Gastrocnemius medialis (tissue), 4 donors: ENCODE data around the gene TMEM178A. TPM values are rescaled to one million over a fixed set of nuclear protein-coding genes. Genes with fewer than 3 reads are reported as not detected.

Experiments used
- ATAC-seq, 2 donors: fragments of 150-250 bp; one replicate each; pipeline ENCODE4 v1.9.1; 2016
- DNase-seq, 2 donors: peaks; one replicate each; pipeline ENCODE4 v3.0.0-alpha.2; 2019
- H3K27ac ChIP-seq, 4 donors: fragments of 200-600 bp; sonication (generic); 1 replicate in 1 of 4; 2 replicates in 3 of 4; pipeline ENCODE4 v1.5.1; 2016 to 2018; ENCODE audit warnings: mild to moderate bottlenecking in 2 of 4, moderate library complexity in 1 of 4
- H3K27me3 ChIP-seq, 3 donors: fragments of 200-600 bp; sonication (generic) in 2 of 3; 1 replicate in 1 of 3; 2 replicates in 2 of 3; pipeline versions ENCODE4 v1.5.1 to v1.6.0; 2016 to 2019; ENCODE audit warnings: mild to moderate bottlenecking in 1 of 3, moderate library complexity in 1 of 3
- H3K36me3 ChIP-seq, 2 donors: fragments of 200-600 bp; sonication (generic) in 1 of 2; one replicate each; pipeline ENCODE4 v1.5.1; 2017 to 2018
- H3K4me1 ChIP-seq, 2 donors: fragments of 200-600 bp; sonication (generic) in 1 of 2; one replicate each; pipeline ENCODE4 v1.5.1; 2016 to 2017; ENCODE audit warnings: mild to moderate bottlenecking in 2 of 2
- H3K4me3 ChIP-seq, 4 donors: fragments of 200-600 bp; sonication (generic) in 3 of 4; 1 replicate in 1 of 4; 2 replicates in 3 of 4; pipeline ENCODE4 v1.5.1; 2016 to 2019; ENCODE audit warnings: mild to moderate bottlenecking in 2 of 4
- H3K9me3 ChIP-seq, 3 donors: fragments of 200-600 bp; sonication (generic) in 2 of 3; 1 replicate in 1 of 3; 2 replicates in 2 of 3; pipeline ENCODE4 v1.5.1; 2016 to 2019
- CTCF ChIP-seq, 5 experiments: fragments of 450-650 bp in 3 of 5; fragments of 200-600 bp in 2 of 5; sonication (generic) in 2 of 5; IDR thresholded peaks in 4 of 5; conservative IDR thresholded peaks in 1 of 5; 1 replicate in 4 of 5; 2 replicates in 1 of 5; pipeline ENCODE4 v1.5.1; 2016 to 2019; ENCODE audit warnings: antibody characterized with exemption in 5 of 5, mild to moderate bottlenecking in 3 of 5, moderate library complexity in 3 of 5
- POLR2A ChIP-seq, 2 donors: fragments of 450-650 bp; IDR thresholded peaks; one replicate each; pipeline ENCODE4 v1.6.1; 2017; ENCODE audit warnings: antibody characterized with exemption in 2 of 2, mild to moderate bottlenecking in 2 of 2, moderate library complexity in 2 of 2
- in situ Hi-C, 4 donors: fragments of 200-750 bp; cut with MboI; loops; one replicate each; pipeline versions ENCODE4 v1.15.0 to v1.8.0; 2017; ENCODE audit warnings: low sequenced_read_pairs in 4 of 4
- intact Hi-C: fragments of 100-400 bp; cut with DNase I; formaldehyde crosslinking; loops from one replicate; pipeline ENCODE4 v1.15.1; 2023; ENCODE audit warnings: low total_unique reads
- total RNA-seq, 4 donors: library from RNA; depleted of rRNA; stranded (reverse); fragments of >200 nt; gene quantifications; one replicate each; pipeline versions ENCODE4 v1.1.0 to v1.2.3, GENCODE V29; 2016

The TMEM178A gene
- total RNA-seq, 4 donors from 2014 or later: 0.42 TPM; not detected in 3

DNA sequence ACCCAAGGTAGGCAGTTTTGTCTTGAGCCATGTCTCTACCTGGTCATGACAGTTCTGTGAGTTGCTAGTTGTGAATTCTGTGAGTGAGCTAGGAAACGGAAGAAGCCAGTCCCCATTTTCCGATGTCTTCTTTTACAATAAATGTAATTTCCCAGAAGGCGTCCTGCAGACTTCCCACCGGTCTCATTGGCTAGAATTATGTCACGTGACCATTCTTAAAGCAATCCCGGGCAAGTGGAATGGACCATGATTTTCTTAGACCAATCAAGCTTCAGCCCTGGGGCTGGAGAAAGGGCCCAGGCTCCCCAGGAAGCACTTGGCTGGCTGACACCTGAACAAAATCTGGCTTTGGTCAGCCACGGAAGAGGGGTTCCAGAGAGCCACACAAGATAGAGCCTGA, 10.6 kb downstream of the TMEM178A start:
- Histone ChIP-seq H3K4me1 (no peaks in the 10 kb centered on the region), H3K36me3 (no peaks in the 10 kb centered on the region), H3K9me3 (no peaks in the 10 kb centered on the region), H3K27me3 (no peaks in the 10 kb centered on the region), H3K4me3 (no peak overlapping the region), H3K27ac (no peak overlapping the region)
- no peak for ATAC-seq
- in situ Hi-C loops: no loop called here
- TF ChIP-seq POLR2A (IDR thresholded peaks at IDR 0.05) (no peak), CTCF (IDR thresholded peaks at IDR 0.05 in 4 of 5, conservative IDR thresholded peaks at IDR 0.05 in 1 of 5) (no peak)
- no peak for DNase-seq
- intact Hi-C loops: no loop called here

- no peaks in the 10 kb centered on the region for H3K4me1 ChIP-seq
- in situ Hi-C loops (no loop called here), intact Hi-C loops (no loop called here)
- DNase-seq: no peak
- no peaks in the 10 kb centered on the region for H3K36me3 ChIP-seq
- TF ChIP-seq CTCF (IDR thresholded peaks at IDR 0.05 in 4 of 5, conservative IDR thresholded peaks at IDR 0.05 in 1 of 5) (no peak), POLR2A (IDR thresholded peaks at IDR 0.05) (no peak)
- no peaks in the 10 kb centered on the region for H3K9me3 ChIP-seq
- H3K27ac ChIP-seq: no peak overlapping the region
- no peaks in the 10 kb centered on the region for H3K27me3 ChIP-seq
- ATAC-seq: no peak
- no peak overlapping the region for H3K4me3 ChIP-seq
These were observed 12.5 kb downstream of the TMEM178A start for GRCh38 chr2:39678170-39678569.

DNA sequence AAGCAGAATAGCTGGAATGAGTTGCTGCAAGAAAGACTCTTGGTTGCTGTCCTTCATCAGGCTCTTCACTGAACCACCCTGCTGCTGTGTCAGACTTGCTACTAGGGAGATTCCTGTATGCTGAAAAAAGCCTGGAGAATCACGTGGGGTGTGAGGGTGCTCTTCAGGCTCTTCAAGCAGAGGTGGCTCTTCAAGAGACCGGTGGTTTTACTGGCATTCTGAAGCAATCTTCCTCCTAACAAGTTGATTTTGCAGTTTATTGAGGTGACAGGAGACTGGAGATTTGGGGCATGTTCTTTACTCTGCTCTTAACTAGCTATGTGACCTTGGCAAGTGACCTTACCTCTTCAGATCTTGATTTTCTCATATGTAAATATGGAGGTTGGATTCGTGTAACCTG, 14.1 kb downstream of the TMEM178A start:
- no peak for ATAC-seq
- Histone ChIP-seq H3K4me1 (peaks cover 0 to under 1% of the 10 kb centered on the region in 2 donors), H3K27ac (no peak overlapping the region), H3K4me3 (no peak overlapping the region), H3K27me3 (no peaks in the 10 kb centered on the region), H3K36me3 (no peaks in the 10 kb centered on the region), H3K9me3 (no peaks in the 10 kb centered on the region)
- intact Hi-C loops: no loop called here
- DNase-seq: no peak
- TF ChIP-seq POLR2A (IDR thresholded peaks at IDR 0.05) (no peak), CTCF (IDR thresholded peaks at IDR 0.05 in 4 of 5, conservative IDR thresholded peaks at IDR 0.05 in 1 of 5) (no peak)
- in situ Hi-C loops: no loop called here

DNA sequence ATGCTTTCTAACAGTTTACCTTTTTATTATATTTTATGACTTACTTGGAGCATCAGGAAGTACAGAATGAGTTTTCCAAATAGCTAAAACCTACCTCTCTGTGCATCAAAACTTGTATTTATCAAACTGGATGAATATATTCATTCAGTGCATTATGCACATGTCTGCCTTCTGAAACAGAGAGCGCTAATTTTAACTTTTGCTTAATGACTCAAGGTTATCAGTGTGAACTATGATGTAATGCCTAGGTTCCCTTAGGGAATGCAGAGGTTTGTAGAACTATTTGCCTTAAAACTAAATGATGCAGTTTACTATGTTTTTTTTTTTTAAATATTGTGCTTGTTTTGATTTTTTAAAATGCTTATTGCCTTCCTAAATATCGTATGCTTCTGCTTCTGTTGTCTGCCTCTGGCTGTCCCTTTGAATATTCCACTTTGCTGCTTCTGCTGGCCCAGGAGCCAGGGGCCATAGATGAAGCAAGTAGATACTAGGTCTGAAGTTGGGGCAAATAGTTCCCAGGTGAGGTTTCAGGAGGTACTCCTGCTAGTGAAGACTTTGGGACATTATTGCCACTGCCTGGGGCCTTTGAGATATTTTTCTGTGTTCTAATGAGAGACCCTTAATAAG, 16.5 kb downstream of the TMEM178A start:
- in situ Hi-C loops: no loop called here
- no peak for TF ChIP-seq CTCF (IDR thresholded peaks at IDR 0.05 in 4 of 5, conservative IDR thresholded peaks at IDR 0.05 in 1 of 5)
- H3K36me3 ChIP-seq: no peaks in the 10 kb centered on the region
- no peak for ATAC-seq
- no peak overlapping the region for H3K4me3 ChIP-seq
- no peaks in the 10 kb centered on the region for H3K27me3 ChIP-seq
- H3K27ac ChIP-seq: no peak overlapping the region
- DNase-seq: no peak
- H3K9me3 ChIP-seq: no peaks in the 10 kb centered on the region
- H3K4me1 ChIP-seq: peaks cover 0 to 9% of the 10 kb centered on the region in 2 donors
- intact Hi-C loops: no loop called here
